NT2/D1 (cell line): ENCODE measurements around the gene SRGAP3.

ENCODE experiments used
- SUZ12 ChIP-seq: IDR thresholded peaks from 2 replicates; pipeline ENCODE4 v1.6.1; 2011; ENCODE audit not compliant: insufficient read length, insufficient read depth; ENCODE audit errors: extremely low read depth
- YY1 ChIP-seq: IDR thresholded peaks from 2 replicates; pipeline ENCODE4 v1.6.1; 2011; ENCODE audit not compliant: insufficient read length, insufficient read depth
- ZNF274 ChIP-seq: IDR thresholded peaks from 2 replicates; pipeline ENCODE4 v1.6.1; 2011; ENCODE audit warnings: mild to moderate bottlenecking, low read depth, low read length

DNA sequence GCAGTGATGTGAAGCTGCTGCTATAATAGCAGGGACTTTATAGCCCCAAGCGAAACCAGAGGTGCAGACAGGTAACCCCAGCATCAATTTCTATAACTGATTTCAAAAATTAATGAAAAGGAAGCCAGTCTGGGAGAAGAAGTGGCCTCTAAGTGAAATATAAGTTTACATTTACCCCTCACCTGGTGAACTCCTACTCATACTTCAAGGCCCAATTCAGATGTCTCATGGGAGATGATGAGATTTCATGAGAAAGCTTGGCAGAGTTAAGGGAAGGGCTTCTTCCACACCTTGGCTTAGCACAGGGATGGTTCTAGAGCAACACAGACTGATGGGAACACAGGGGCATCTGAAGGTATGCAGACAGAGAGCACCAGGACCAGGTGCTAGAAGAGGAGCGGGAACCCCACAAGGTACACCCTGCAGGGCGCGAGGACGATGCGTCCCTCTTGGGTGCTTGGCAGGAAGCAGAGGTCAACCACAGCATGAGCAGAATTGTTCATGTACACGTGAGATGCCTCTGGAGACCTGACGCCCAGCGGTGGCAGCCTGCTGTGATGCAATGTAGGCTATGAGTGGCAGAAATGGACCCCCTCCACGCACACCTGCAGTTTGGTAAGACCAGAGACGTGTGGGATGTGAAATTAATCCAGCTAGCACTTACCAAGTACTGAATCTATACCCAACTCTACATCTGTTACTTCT is 102.9 kb downstream of the SRGAP3 start:
- TF ChIP-seq YY1 (no peak), ZNF274 (no peak), SUZ12 (no peak)
